Activated CD4-positive, CD25-positive, alpha-beta regulatory T cell treated with anti-CD3 and anti-CD28 coated beads, Interleukin-2, amount 50 U/mL, for 16 hours (primary cell): ENCODE measurements around the gene ASB10.

Experiments used
- DNase-seq: peaks from one replicate; pipeline ENCODE4 v3.0.0-alpha.2; 2020; ENCODE audit warnings: low read depth, low spot score

The ASB10 gene

DNA sequence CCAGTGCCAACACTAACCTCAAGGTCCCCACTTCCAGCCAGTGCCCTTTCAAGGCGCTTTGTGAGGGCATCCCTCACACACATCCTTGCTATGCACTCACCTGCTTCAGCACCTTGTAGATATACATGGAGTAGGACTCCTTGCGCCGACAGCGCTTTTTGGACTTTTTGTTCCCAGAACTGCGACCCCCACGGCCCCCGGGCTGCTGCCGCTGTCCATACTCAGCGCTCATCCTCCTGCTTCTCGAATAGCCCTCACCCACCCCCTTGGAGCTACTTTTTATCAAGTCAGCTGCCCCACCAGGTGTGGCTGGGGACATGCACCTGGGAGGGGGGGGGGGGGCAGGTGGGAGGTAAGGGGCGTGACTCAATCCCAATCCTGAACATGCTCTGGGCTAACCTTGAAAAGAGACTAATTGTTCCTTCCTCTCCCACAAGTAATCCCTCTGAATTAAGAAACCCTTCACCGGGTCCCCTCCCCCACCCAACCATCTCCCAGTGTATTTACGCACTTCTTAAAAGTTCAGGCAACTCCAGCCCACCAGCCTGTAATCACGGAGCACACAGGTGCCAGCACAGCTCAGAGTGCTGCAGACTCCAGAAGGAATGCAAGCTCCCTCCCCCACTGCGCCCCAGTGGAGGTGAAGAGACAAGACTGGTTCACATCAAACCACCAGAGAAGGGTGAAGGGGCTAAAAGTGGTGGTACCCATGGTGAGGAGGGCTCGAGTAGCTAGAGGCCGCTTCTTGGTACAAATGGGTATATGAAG, 23.2 kb upstream of the ASB10 start, which contains the start of gene H2BK1:
Gene H2BK1 (minus strand): TSS at position 402 of the 768 bp plus-strand sequence. CDS start 170 bp downstream, at position 232.
- DNase-seq, result no peak

DNA sequence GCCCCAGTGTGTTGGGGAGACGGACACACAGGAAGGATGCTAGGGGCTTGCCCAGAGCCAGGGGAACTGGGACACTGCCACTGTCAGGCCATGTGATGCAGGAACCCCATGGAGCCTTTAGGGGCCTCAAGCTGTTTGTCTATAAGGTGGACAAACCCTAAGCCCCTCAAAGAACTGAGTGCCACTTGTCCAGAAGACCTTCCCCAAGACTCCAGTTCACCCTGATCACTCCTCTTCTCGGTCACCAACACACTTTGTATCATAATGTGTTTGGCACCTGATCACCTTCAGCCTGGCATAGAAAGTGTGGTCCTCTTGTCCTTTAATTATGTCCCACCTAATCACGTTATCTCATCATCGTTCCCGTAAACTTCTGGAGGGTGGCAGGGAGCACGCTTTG, 22.5 kb upstream of the ASB10 start:
- DNase-seq, result no peak

DNA sequence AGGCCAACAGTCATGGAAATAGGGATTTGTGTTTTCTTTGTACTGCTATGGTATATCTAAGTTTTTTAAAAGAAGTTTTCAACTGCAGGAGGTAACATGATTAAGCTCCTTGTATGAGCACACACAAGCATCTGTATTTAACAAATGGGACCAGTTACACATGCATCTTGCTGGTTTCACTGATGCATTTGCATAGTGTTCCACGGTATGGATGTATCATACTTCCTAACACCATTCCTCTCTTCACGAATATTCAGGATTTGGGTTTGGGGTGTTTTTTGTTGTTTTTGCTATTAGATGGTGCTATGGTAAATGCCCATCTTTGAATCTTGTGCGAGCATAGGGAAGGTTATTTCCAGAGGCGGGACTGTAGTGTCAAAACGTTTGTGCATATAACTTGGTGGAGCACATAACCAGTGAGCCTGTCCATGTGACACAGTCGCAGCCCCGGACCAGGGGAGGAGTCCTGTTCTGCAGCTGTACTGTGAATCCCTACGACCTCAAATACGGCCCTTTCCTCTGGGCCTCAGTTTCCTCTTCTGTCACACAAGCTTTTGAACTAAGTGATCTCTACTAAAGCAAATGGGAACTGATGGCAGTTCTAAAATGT, 21.3 kb upstream of the ASB10 start:
- DNase-seq, result no peak

DNA sequence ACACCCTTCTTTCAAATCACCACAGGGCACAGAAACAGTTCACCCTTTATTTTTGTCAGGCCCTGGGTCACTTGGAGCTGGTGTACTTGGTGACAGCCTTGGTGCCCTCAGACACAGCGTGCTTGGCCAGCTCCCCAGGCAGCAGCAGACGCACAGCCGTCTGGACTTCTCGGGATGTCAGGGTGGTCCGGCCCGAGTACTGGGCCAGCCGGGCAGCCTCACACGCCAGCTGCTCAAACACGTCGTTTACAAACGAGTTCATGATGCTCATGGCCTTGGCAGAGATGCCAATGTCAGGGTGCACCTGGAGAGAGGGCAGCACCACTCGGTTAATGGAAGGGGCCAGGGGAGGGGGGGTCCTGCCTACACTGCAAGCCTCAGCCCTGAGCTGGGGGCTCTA, 20.8 kb upstream of the ASB10 start:
- DNase-seq, result no peak

DNA sequence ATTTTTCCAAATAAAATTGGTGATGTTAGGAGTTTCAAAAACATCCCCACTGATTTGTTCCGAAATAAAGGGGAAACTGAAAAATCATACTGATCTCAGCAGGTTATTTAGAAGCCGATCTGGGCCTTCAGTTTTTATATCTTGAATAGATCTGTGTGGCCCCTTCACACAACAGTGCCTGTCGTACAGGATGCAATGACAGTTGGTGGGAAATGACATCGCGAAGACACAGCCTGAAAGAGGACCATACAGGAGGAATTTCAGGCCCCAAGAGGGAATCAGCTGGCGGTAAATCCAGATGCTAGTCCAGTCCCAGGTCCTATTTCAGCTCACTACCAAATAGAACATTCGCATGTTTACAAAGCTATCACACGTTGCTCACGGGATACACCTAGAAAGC, 20.3 kb upstream of the ASB10 start:
- no peak for DNase-seq

DNA sequence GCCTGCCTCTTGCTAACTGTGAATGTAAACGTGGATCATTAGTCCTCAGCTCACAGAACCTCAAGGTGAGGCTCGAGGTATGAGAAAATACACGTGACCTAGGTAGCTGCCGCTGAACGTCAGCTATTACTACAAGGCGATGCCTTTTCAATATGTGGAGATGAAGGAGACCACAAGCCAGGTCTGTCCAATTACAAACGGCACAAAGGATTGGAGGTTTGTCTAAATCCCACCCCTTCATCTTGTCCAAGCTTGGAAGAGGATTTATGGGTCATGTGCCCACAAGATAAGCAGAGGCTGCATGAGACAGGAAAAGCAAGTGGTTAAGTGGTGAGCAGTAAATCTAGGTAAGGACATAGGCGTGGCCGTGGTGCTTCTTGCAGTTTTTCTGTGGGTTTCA, 19.9 kb upstream of the ASB10 start:
- DNase-seq, result no peak

DNA sequence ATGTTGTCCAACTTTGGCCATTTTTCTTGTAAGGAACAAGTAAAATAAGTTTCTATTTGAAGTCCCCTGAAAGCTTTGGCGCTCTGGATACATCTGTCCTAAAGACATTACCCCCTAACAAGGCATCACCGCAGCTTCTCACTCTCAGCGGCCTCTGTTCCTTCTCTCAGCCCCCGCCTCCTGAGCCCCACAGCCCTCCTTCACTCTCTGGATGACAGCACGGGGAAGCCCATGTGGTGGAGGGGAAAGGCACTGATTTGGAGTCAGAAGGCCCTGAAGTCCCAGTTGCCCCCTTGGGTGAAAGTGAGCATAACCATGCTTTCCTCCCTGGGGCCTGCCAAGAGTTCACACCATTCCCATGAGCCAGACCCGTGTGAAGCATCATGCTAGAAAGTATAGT, 18.7 kb upstream of the ASB10 start:
- DNase-seq, result no peak

DNA sequence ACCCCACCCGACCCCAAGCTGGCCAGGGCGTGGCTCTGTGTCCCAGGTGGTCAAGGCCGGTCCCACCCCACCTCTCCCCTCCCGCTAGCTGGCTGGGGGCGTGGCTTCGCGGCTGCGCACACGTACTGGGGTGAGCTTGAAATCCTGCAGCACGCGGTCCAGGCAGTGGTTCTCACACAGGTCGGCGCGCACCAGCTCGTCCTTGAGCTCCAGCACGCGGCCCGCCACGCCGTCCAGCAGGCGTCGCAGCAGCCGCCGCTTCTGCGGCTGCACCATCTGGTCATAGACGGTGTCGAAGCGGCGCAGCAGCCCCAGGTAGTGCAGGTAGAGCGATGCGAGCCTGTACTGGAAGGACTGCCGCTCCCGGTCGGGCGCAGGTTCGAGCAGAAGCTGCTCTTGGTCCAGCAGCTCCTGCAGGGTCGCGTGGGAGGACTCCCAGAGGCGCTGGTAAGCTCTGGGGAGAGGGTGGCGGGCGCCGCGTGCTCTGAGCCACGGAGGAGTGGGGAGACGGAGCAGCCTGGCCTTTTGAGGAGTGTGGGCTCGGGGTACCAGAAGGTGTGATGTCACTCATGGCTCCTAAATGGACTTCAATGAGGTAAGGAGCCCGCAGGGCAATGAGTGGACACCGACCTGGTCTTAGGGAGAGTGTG, 17.5 kb upstream of the ASB10 start:
- no peak for DNase-seq

DNA sequence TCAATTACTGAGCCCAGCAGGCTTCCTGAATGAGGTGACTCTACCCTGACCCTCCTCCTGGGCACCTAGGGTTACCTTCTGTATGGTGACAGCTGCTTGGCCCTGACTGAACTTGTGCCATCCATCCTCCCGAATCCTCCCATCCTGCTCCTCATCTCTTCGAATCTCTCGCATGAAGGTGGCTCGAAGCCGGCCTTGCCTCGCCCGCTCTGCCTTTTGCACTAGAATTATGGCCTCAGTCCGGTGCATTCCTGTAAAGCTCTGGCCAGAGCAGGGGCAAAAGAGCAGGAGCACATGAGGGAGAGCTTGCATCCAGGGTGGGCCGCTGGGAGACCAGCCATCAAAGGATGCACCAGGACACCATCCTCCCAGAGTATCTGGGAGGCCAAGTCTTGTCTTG, 15.8 kb upstream of the ASB10 start:
- no peak for DNase-seq

DNA sequence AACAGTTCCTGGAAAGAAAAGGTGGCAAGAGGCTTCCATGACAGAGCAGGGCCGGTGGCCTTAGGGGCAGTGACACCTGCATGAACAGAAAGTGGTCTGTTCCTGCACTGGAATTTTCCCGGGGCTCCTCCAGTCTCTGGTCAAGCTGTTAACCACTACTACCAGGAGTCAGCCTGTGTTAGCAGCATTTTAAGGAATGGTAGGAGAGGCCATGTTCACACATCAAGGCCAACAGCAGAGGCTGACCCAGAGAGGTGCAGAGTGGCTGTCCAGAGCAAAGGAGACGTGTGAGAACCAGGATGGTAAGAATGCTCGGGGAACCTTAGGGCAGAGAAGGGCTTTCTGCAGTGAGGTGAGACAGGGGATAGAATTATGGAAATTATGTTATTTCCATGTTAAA, 14.7 kb upstream of the ASB10 start:
- no peak for DNase-seq

DNA sequence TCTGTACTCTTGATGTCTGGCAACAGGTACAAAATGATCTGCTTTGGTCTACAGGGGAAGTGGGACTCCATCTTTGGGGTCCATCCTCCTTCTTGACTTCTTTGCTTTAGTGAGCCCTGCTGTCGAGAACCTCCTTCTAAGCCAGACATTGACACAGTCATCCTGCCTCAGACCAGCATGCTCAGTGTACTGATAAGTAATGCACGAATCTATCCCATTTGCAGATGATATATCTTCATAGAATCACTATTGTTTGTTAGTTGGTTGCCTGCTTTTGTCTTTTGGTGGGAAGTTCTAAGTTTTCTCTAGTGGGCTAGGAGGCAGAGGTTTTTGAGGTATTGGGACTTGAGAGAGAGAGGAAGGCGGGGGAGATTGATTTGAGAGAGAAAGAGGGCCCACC, 14.3 kb upstream of the ASB10 start:
- DNase-seq, result no peak

DNA sequence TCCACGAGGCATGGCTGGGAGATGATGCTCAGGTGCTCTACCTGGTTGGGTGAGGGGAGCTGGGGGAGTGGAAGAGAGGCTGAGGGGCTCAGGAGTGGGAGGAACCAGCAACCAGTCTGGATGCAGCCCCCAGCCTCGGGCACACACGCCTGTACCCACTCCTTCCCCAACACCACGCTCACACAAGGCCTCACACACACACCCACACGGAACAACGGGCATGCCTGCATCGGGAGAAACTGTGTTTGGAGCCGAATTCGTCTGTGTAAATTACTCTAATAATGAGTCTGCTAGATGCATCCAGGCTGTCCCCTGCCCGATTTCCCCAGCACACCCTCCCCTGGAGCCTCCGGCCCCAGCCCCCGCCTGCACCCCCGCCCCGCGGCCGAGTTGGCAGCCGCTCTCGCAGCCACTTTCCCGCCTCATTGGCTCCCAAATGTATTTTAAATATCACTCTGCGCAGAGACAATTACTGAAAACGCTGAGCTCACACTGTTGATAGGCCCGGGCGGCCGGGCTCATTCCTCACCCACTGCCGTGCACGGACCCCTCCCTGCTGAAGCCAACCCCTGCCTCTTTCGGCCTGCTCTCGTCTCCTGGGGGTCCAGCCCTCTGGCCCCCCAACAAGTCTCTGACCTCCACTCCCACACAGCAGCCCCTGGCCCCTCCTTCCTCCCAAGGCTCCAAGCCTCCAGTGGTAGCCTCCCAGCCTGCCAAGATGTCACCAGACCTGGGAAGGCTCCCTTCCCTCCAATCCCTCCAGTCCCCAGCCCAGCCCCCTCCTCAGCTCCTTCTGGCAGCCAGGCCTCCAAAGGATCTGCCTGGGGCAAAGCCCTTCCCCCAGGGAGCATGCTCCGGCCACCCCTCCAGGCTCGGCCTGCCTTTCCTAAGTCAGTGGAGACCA, 12.1 kb upstream of the ASB10 start:
- DNase-seq, result no peak

DNA sequence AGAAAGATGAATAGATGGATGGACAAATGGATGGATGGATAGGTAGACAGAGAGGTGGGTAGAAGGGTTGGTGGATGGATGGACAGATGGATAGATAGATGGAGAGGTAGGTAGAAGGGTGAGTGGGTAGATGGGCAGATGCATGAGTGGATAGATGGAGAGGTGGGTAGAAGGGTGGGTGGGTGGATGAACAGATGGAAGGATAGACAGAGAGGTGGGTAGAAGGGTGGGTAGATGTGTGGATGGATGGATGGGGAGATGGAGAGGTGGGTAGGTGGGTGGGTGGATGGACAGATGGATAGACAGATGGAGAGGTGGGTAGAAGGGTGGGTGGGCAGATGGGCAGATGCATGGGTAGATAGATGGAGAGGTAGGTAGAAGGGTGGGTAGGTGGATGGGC, 10.9 kb upstream of the ASB10 start:
- DNase-seq, result no peak

DNA sequence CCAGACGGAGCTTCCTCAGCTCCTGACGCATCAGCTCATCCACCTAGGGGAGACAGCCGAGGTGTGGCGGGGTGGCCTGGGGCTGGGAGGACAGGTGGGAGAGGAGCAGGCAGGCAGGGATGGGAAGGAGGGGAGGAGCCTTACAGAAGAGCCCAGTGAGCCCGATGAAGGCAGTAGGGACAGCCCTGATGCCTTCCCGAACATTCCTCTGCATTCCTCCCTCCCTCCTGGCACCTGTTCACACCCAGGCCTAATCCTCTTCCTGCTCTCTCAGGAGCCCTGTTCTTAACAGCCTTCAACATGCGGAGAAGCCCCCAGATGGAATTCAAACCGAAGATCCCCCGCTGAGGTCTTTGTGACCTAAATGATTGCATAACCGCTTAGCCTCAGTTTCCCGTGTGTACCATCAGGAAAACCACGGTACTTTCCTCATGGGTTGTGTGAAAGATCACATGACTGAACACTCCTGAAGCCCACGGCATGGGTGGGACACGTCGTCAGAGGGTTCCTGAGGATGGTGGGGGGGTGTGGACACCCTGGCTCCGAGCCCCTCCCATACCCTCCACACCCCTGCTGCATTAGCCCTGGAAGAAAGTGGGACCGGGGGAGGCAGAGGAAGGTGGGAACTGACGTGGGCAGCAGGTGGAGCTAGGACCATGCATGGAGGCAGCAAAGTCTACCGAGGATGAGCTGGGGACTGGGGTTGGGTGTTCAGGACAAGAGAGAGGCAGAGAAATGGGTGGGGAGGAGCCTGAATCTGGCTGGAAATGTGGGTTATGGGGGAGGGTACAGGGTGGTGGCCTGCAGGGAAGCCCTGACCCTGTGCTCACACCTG, 8.8 kb upstream of the ASB10 start:
- no peak for DNase-seq

DNA sequence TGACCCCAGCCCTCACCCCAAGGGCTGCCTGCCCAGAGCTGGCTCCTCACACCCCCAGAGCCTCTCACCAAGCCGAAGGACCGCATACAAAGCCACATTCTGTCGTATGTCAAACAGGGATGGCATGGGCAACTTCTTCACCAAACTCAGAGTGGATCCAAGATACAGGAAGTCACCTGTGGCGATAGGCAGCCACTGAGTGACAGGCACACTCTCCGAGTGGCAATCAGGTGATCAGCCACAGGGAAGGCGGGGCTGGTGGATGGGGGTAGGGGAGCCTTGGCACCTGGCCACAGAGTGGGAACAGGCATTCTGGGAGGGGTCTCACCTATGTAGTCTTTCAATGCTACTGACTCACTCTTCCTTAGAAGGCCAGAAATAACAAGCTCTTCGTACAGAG, 7.1 kb upstream of the ASB10 start:
- no peak for DNase-seq

DNA sequence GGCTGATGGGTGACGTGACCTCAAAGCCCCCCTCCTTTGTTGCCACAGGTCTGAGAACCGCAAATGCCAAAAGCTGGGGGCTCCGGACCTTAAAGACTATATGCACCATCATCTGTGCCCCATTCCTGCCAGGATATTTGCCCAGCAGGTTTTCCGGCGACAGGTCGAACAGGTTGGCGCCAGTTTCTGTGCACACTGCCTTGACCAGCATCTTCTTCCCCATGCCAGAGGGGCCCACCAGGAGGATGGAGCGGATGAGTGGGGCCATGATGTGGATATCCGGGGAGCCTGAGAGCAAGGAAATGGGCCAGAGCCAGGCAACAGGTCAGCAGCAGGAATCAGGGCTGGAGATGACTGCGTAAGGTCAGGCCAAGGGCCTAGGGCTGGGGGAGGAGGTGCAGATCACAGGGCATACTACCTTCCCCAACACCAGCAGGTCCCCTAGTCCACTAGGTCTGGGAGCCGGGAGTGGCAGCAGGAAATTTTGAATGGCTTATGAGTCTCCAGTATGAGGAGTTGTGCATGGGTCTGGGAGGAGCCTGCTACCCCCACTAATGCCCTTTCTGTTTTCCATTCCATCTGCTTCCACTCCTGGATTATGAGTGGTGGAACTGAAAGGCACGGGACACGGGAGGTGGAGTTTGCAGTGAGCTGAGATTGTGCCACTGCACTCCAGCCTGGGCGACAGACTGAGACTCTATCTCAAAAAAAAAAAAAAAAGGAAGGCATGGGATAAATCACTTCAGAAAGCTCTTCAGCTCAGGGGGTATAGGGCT, 6.3 kb upstream of the ASB10 start:
- DNase-seq, result no peak

DNA sequence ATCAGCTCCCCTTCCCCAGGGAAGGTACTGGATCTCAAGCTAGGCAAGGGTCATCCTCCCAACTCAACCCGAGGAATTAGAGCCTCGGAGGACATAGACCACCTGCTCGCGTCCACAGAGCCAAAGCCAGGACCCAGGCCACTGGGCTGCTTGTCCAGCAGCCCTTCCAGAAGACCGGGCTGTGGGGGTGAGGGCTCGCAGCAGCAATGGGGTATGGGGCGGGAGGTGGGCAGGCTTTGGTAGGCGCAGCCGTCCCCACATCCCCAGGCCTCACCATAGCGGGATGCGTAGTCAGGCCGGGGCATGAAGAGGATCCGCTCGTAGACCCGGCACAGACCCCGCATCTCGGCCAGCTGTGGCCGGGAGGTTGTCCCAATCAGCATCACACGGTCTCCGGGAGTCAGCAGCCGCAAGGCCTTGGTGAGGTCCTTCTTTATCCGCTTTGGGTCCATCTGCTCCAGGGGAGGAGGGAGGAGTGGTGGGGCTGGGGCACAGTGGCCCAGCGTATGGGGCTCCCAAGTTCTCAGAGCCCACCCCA, 5.0 kb upstream of the ASB10 start:
- no peak for DNase-seq

DNA sequence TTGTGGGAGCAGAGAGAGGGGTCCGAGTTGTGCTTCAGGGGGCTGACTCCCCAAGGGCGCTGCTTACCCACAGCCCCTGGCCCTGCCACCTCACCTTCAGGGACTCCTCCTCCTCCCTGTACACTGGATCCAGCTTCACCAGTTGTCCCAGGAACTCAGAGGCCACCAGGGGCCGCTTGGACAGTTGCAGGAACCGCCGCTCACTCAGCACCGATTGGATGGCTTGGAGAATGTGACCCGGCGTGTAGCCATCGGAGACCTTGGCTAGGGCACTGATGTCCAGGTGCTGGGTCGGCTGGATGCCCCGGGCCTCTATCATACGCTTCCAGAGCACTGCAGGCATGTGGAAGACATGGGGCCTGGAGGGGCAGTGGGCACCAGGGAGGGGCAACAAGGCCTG, 4.5 kb upstream of the ASB10 start:
- no peak for DNase-seq

DNA sequence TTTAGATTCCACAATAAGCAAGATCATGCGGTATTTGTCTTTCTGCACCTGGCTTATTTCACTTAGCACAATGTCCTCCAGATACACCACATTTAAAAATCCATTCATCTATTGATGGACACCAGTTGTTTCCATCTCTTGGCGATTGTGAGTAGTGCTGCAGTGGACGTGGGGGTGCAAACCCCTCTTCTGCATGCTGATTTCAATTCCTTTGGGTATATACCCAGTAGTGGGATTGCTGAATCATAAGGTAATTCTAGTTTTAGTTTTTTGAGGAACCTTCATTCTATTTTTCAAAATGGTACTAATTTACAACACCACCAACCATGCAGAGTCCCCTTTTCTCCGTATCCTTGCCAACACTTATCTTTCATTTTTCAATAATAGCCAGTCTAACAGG, 2.0 kb upstream of the ASB10 start:
- DNase-seq, result no peak

DNA sequence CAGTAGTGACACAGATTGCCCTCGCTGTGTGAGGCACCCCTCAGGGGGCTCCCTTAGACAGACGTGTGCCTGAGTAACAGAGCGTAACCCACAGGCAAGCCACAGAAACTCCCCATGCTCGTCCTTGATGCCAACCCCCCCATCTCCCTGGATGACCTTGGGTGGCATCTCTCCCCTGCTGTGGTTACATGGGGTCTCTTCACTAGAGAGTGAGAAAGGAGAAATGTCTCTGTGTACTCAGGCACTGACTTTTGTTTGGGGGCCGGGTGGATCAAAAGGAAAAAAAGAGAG, 1.1 kb upstream of the ASB10 start:
- DNase-seq, result no peak
